HEK293T (cell line): Measurements from ENCODE around the gene DIPK1A.

Experiments used
- ARNT ChIP-seq: fragments of 450-650 bp; IDR thresholded peaks from 2 replicates; pipeline ENCODE4 v1.6.1; 2017; ENCODE audit warnings: mild to moderate bottlenecking
- BHLHE40 ChIP-seq: fragments of 450-650 bp; IDR thresholded peaks from 2 replicates; pipeline ENCODE4 v1.6.1; 2016; ENCODE audit warnings: mild to moderate bottlenecking, moderate library complexity, borderline replicate concordance
- CTBP1 ChIP-seq: fragments of 450-650 bp; IDR thresholded peaks from 2 replicates; pipeline ENCODE4 v1.6.1; 2016; ENCODE audit warnings: borderline replicate concordance
- ELF4 ChIP-seq: fragments of 450-650 bp; IDR thresholded peaks from 2 replicates; pipeline ENCODE4 v1.6.1; 2017; ENCODE audit warnings: antibody characterized with exemption
- FOXA1 ChIP-seq: fragments of 450-650 bp; IDR thresholded peaks from 2 replicates; pipeline ENCODE4 v1.6.1; 2016; ENCODE audit warnings: mild to moderate bottlenecking
- FOXK2 ChIP-seq: fragments of 450-650 bp; IDR thresholded peaks from 2 replicates; pipeline ENCODE4 v1.6.1; 2016; ENCODE audit warnings: mild to moderate bottlenecking
- FOXM1 ChIP-seq: fragments of 450-650 bp; IDR thresholded peaks from 2 replicates; pipeline ENCODE4 v1.6.1; 2017; ENCODE audit warnings: mild to moderate bottlenecking, borderline replicate concordance
- NFRKB ChIP-seq: fragments of 450-650 bp; IDR thresholded peaks from 2 replicates; pipeline ENCODE4 v1.6.1; 2016; ENCODE audit warnings: mild to moderate bottlenecking, moderate library complexity
- PKNOX1 ChIP-seq: fragments of 450-650 bp; IDR thresholded peaks from 2 replicates; pipeline ENCODE4 v1.6.1; 2016
- SP1 ChIP-seq: fragments of 450-650 bp; IDR thresholded peaks from 2 replicates; pipeline ENCODE4 v1.6.1; 2017
- SUZ12 ChIP-seq: fragments of 450-650 bp; IDR thresholded peaks from 2 replicates; pipeline ENCODE4 v1.6.1; 2016; ENCODE audit warnings: mild to moderate bottlenecking
- TARDBP ChIP-seq: fragments of 450-650 bp; IDR thresholded peaks from 2 replicates; pipeline ENCODE4 v1.6.1; 2016
- ZNF384 ChIP-seq: fragments of 450-650 bp; IDR thresholded peaks from 2 replicates; pipeline ENCODE4 v1.6.1; 2016

DNA sequence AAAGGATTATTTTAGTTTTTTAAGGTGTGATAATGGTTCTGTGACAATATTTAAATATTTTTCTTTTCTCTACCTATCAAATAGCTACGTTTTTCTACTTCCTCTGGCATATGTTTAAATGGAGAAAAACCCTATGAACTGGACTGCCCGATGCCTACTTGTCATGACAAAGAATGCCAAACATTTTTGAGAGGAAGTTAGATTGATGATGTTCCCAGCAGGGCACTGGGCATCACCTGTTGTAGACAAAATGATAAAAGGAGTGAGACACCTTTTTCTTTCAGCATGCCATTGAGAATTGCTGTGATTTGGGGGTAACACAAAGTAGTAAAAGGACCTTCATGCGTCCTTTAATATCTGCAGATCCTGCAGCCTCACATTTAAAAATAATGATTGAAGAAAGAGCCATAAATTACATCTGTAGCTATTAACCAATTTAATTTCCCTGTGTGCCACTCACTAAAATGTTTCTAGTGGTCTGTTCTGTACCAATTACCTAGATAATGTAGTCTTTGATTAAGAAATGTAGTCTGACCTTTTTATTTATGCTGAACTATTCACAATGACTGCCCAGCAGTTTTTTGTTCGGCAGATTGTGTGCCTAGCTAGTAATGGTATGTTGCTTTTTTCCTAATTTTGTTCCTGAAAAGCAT lies 81.8 kb downstream of the DIPK1A start:
- no peak for TF ChIP-seq FOXM1
- TF ChIP-seq ARNT: no peak
- no peak for TF ChIP-seq PKNOX1
- TF ChIP-seq FOXK2: no peak
- TF ChIP-seq NFRKB: no peak
- no peak for TF ChIP-seq BHLHE40
- TF ChIP-seq CTBP1: no peak
- TF ChIP-seq FOXA1: no peak
- no peak for TF ChIP-seq SP1
- TF ChIP-seq SUZ12: no peak
- no peak for TF ChIP-seq ELF4
- TF ChIP-seq TARDBP: no peak
- no peak for TF ChIP-seq ZNF384
